ENCODE data around the gene FRAT1. TPM values are rescaled to one million over a fixed set of nuclear protein-coding genes. Genes with fewer than 3 reads are reported as not detected.
A peak's percentile ranks its signal among the peaks of the same experiment; 100 is the strongest.
"Not testable (repeated sequence)": the region's sequence is repeated elsewhere in the genome, so short reads cannot be mapped to it uniquely, and the experiment has no call there.

FRAT1 gene
- total RNA-seq, 4 donors from 2014 or later: 1.7 to 6.1 (median 3.9) TPM

- 33 to 60% methylated on average over 1 of the region's 1 CpG for WGBS, 2 donors
- peak overlapping the region in 1 of 4 donors; percentile 57 for H3K27ac ChIP-seq
- DNase-seq: no peak
These were observed 41.5 kb upstream of the FRAT1 start for GRCh38 chr10:97277551-97277950.

DNA sequence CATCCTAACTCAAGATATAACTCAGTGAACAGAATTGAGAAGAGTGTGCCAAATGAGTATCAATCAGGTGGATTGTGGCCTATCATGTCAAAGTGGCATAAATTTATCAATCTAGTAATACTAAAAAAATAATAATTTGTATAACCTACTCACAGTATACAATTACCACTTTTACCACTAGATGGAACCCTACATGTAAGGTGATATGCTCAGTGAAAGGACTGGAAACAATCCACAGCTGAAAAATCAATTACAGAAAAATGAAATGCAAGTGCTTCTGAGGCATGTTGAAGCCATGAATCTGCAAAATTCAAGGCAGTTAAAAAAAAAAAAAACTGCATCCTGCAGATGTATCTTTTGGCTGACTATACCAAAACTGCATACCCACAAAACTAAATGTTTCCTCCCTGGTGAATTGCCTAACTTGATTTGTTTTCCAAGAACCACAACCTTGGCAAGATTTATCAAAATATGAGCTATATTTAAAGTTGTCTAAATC lies 40.5 kb upstream of the FRAT1 start:
- Histone ChIP-seq H3K27me3 (no peaks in the 10 kb centered on the region), H3K4me1 (peaks cover 4 to 23% (median 17%) of the 10 kb centered on the region in 3 donors), H3K9me3 (no peaks in the 10 kb centered on the region), H3K36me3 (no peaks in the 10 kb centered on the region), H3K27ac (peak overlapping the region; percentile 15 to 57 (median 40)), H3K4me3 (no peak overlapping the region)
- DNase-seq: no peak
- TF ChIP-seq POLR2A (IDR thresholded peaks at IDR 0.05): no peak
- TF ChIP-seq, protein P1, sequence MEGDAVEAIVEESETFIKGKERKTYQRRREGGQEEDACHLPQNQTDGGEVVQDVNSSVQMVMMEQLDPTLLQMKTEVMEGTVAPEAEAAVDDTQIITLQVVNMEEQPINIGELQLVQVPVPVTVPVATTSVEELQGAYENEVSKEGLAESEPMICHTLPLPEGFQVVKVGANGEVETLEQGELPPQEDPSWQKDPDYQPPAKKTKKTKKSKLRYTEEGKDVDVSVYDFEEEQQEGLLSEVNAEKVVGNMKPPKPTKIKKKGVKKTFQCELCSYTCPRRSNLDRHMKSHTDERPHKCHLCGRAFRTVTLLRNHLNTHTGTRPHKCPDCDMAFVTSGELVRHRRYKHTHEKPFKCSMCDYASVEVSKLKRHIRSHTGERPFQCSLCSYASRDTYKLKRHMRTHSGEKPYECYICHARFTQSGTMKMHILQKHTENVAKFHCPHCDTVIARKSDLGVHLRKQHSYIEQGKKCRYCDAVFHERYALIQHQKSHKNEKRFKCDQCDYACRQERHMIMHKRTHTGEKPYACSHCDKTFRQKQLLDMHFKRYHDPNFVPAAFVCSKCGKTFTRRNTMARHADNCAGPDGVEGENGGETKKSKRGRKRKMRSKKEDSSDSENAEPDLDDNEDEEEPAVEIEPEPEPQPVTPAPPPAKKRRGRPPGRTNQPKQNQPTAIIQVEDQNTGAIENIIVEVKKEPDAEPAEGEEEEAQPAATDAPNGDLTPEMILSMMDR (IDR thresholded peaks at IDR 0.05): peak; percentile 54 to 75 (median 60)
- intact Hi-C loops (cut with DNase I): no loop called here

More at GRCh38 chr10:97277551-97277950, 41.5 kb upstream of the FRAT1 start:
- H3K9me3 ChIP-seq: no peaks in the 10 kb centered on the region
- intact Hi-C loops (cut with DNase I): no loop called here
- H3K4me1 ChIP-seq: peaks cover 4 to 23% (median 17%) of the 10 kb centered on the region in 3 donors
- no peak overlapping the region for H3K4me3 ChIP-seq
- H3K27me3 ChIP-seq: no peaks in the 10 kb centered on the region
- no peak for TF ChIP-seq POLR2A (IDR thresholded peaks at IDR 0.05)
- TF ChIP-seq, protein P1 (IDR thresholded peaks at IDR 0.05): no peak
- no peaks in the 10 kb centered on the region for H3K36me3 ChIP-seq

- no peaks in the 10 kb centered on the region for H3K36me3 ChIP-seq
- intact Hi-C loops (cut with DNase I): no loop called here
- H3K27ac ChIP-seq: peak overlapping the region; percentile 15 to 57 (median 40)
- peaks cover 4 to 23% (median 17%) of the 10 kb centered on the region in 3 donors for H3K4me1 ChIP-seq
- H3K9me3 ChIP-seq: no peaks in the 10 kb centered on the region
- 59 to 75% methylated on average over 9 of the region's 9 CpGs for WGBS, 2 donors
- H3K27me3 ChIP-seq: no peaks in the 10 kb centered on the region
- TF ChIP-seq, protein P1 (IDR thresholded peaks at IDR 0.05): no peak
- TF ChIP-seq POLR2A (IDR thresholded peaks at IDR 0.05): no peak
- no peak for DNase-seq
- no peak overlapping the region for H3K4me3 ChIP-seq
These were observed 39.8 kb upstream of the FRAT1 start for GRCh38 chr10:97279121-97279815.

GRCh38 chr10:97280783-97281182 lies 38.3 kb upstream of the FRAT1 start:
- no peak overlapping the region for H3K27ac ChIP-seq
- H3K9me3 ChIP-seq: no peaks in the 10 kb centered on the region
- 90 to 92% methylated on average over 3 of the region's 3 CpGs for WGBS, 2 donors
- TF ChIP-seq, protein P1 (IDR thresholded peaks at IDR 0.05): no peak
- TF ChIP-seq POLR2A (IDR thresholded peaks at IDR 0.05): no peak
- H3K27me3 ChIP-seq: no peaks in the 10 kb centered on the region
- peaks cover 4 to 23% (median 17%) of the 10 kb centered on the region in 3 donors for H3K4me1 ChIP-seq
- no peak for DNase-seq
- intact Hi-C loops (cut with DNase I): loop anchor here (10.0 kb wide), 1 partner anchor 54 kb away; the partner anchor contains the start of gene FRAT2
- no peaks in the 10 kb centered on the region for H3K36me3 ChIP-seq
- H3K4me3 ChIP-seq: no peak overlapping the region

- H3K4me3 ChIP-seq; DNase-seq; H3K27ac ChIP-seq; intact Hi-C loops (cut with DNase I); H3K27me3 ChIP-seq; H3K9me3 ChIP-seq: not testable (repeated sequence)
- H3K36me3 ChIP-seq: peaks cover 0 to 17% (median 0%) of the 10 kb centered on the region in 3 donors
- 88 to 93% methylated on average over 12 to 13 of the region's 13 CpGs for WGBS, 2 donors
- peaks cover 5 to 15% (median 7%) of the 10 kb centered on the region in 3 donors for H3K4me1 ChIP-seq
These were observed 29.0 kb upstream of the FRAT1 start for GRCh38 chr10:97290076-97290475.

DNA sequence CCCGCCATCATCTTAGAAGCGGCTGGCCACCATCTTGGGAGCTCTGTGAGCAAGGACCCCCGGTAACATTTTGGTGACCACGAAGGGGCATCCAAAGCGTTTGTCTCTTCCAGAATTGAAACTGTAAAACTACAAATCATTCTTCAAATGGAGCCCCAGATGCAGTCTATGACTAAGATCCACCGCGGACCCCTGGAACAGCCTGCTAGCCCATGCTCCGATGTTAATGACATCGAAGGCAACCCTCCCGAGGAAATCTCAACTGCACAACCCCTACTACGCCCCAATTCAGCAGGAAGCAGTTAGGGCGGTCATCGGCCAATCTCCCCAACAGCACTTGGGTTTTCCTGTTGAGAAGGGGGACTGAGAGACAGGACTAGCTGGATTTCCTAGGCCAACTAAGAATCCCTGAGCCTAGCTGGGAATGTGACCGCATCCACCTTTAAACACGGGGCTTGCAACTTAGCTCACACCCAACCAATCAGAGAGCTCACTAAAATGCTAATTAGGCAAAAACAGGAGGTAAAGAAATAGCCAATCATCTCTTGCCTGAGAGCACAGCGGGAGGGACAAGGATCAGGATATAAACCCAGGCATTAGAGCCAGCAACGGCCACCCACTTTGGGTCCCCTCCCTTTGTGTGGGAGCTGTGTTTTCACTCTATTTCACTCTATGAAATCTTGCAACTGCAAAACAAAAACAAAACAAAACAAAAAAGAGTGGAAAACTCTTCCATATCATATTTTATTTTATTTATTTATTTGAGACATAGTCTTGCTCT lies 28.3 kb upstream of the FRAT1 start:
- H3K4me3 ChIP-seq; H3K9me3 ChIP-seq; H3K27me3 ChIP-seq; H3K27ac ChIP-seq; intact Hi-C loops (cut with DNase I); DNase-seq: not testable (repeated sequence)
- WGBS, 2 donors: 86 to 93% methylated on average over 7 to 17 of the region's 17 CpGs
- peaks cover 5 to 15% (median 7%) of the 10 kb centered on the region in 3 donors for H3K4me1 ChIP-seq
- H3K36me3 ChIP-seq: peaks cover 0 to 17% (median 0%) of the 10 kb centered on the region in 3 donors

Data from esophagus squamous epithelium (tissue), 5 donors.